Glutamatergic neuron (in vitro differentiated cells): ENCODE measurements around the gene RPL10. TPM values are rescaled to one million over a fixed set of nuclear protein-coding genes. Genes with fewer than 3 reads are reported as not detected.
A peak's percentile ranks its signal among the peaks of the same experiment; 100 is the strongest.
"Not testable (repeated sequence)": the region's sequence is repeated elsewhere in the genome, so short reads cannot be mapped to it uniquely, and the experiment has no call there.

Experiments
- DNase-seq: peaks from one replicate; pipeline ENCODE4 v3.0.0; 2022
- H3K27ac Mint-ChIP-seq: one replicate; pipeline ENCODE4 v1.8.0; 2020; ENCODE audit warnings: mild to moderate bottlenecking, mixed read lengths, inconsistent platforms; ENCODE audit not compliant: unreplicated experiment
- H3K27me3 Mint-ChIP-seq: one replicate; pipeline ENCODE4 v1.8.0; 2020; ENCODE audit warnings: mild to moderate bottlenecking, moderate library complexity, mixed read lengths, inconsistent platforms; ENCODE audit not compliant: unreplicated experiment
- H3K36me3 Mint-ChIP-seq: one replicate; pipeline ENCODE4 v1.8.0; 2020; ENCODE audit warnings: mild to moderate bottlenecking, mixed read lengths, inconsistent platforms; ENCODE audit not compliant: unreplicated experiment
- H3K4me1 Mint-ChIP-seq: one replicate; pipeline ENCODE4 v1.8.0; 2020; ENCODE audit warnings: mild to moderate bottlenecking, low read depth, mixed read lengths, inconsistent platforms; ENCODE audit not compliant: unreplicated experiment
- H3K4me3 Mint-ChIP-seq: one replicate; pipeline ENCODE4 v1.8.0; 2020; ENCODE audit warnings: mild to moderate bottlenecking, mixed read lengths, inconsistent platforms; ENCODE audit not compliant: unreplicated experiment
- H3K9me3 Mint-ChIP-seq: one replicate; pipeline ENCODE4 v1.8.0; 2020; ENCODE audit warnings: mild to moderate bottlenecking, moderate library complexity, mixed read lengths, inconsistent platforms; ENCODE audit not compliant: unreplicated experiment
- CTCF ChIP-seq: fragments of 200-600 bp; sonication (generic); IDR thresholded peaks from one replicate; pipeline ENCODE4 v1.5.0; 2021; ENCODE audit not compliant: partially characterized antibody, unreplicated experiment
- total RNA-seq: library from RNA; stranded (reverse); fragmentation: NEBNext Ultra II Directional; extraction: Animal tissue kit (Norgen Biotek cat#: 25700); gene quantifications from one replicate; pipeline ENCODE4 v1.2.1, GENCODE V29; 2021; ENCODE audit not compliant: unreplicated experiment

The RPL10 gene
- total RNA-seq, 1 donor from 2014 or later, result 1,779 TPM

GRCh38 chrX:154398668-154399526 lies 720 bp downstream of the RPL10 start:
- Mint-ChIP-seq H3K4me1 (peaks cover 3% of the 10 kb centered on the region), H3K36me3 (peaks cover 5% of the 10 kb centered on the region), H3K27ac (peak overlapping the region; percentile 99), H3K27me3 (peaks cover 11% of the 10 kb centered on the region), H3K9me3 (peaks cover 14% of the 10 kb centered on the region), H3K4me3 (peak overlapping the region; percentile 99)
- peak; percentile 83 for DNase-seq
- peak; percentile 80 for TF ChIP-seq CTCF

GRCh38 chrX:154399527-154400368 lies 1.6 kb downstream of the RPL10 start:
- peaks cover 14% of the 10 kb centered on the region for H3K9me3 Mint-ChIP-seq
- peaks cover 3% of the 10 kb centered on the region for H3K4me1 Mint-ChIP-seq
- H3K27me3 Mint-ChIP-seq, result peaks cover 11% of the 10 kb centered on the region
- TF ChIP-seq CTCF, result no peak
- peaks cover 5% of the 10 kb centered on the region for H3K36me3 Mint-ChIP-seq
- peak overlapping the region; percentile 99 for H3K4me3 Mint-ChIP-seq
- no peak for DNase-seq
- H3K27ac Mint-ChIP-seq, result peak overlapping the region; percentile 99

GRCh38 chrX:154400369-154400817 lies 2.2 kb downstream of the RPL10 start:
- peaks cover 11% of the 10 kb centered on the region for H3K27me3 Mint-ChIP-seq
- DNase-seq, H3K36me3 Mint-ChIP-seq, H3K4me3 Mint-ChIP-seq, H3K4me1 Mint-ChIP-seq, H3K27ac Mint-ChIP-seq: not testable (repeated sequence)
- peaks cover 14% of the 10 kb centered on the region for H3K9me3 Mint-ChIP-seq

GRCh38 chrX:154401045-154401799 lies 3.0 kb downstream of the RPL10 start:
- Mint-ChIP-seq H3K4me3 (peak overlapping the region; percentile 34), H3K9me3 (peaks cover 14% of the 10 kb centered on the region), H3K4me1 (peaks cover 3% of the 10 kb centered on the region), H3K27ac (peak overlapping the region; percentile 38), H3K36me3 (peaks cover 5% of the 10 kb centered on the region), H3K27me3 (peaks cover 11% of the 10 kb centered on the region)
- TF ChIP-seq CTCF, result no peak
- DNase-seq, result no peak
